ENCODE measurements around the gene DUT.

DNA sequence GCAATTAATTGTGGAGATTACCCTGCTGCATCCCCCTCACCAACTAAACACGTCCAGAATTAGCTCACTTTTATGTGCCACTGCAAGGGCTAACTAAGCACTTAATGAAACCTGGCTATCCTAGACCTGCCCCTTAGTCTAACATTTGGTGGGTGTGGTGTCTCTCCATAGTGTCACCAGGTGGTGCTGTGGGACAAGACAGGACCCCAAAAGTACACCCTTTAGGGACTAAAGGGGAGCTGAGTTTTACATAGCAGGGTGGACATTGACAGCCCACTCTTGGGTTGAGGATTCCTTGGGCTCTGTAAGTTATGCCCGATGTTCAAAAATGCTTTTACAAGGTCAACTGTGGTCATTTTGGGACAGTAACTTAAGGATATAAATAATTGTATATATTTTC lies 5.7 kb downstream of the DUT start:
- TF ChIP-seq YY1 (IDR thresholded peaks at IDR 0.05; ENCODE audit: insufficient read depth, insufficient read length) (no peak), ZNF274 (IDR thresholded peaks at IDR 0.05; ENCODE audit: low read depth, low read length) (no peak)

All from NT2/D1 (cell line).